A549 (cell line): ENCODE results near the gene MNX1. TPM values are rescaled to one million over a fixed set of nuclear protein-coding genes. Genes with fewer than 3 reads are reported as not detected.
A peak's percentile ranks its signal among the peaks of the same experiment; 100 is the strongest.

Source experiments
- ATAC-seq, 2 experiments: fragments of 200-7000 bp in 1 of 2; fragments of >200 bp in 1 of 2; cut with Nextera tagmentation in 1 of 2; cut with Tn5 transposase in 1 of 2; 3 replicates each; pipeline versions ENCODE4 v1.8.0 to v1.9.1; 2018 to 2020; ENCODE audit warnings: mild to moderate bottlenecking in 1 of 2, moderate library complexity in 1 of 2
- CTCF ChIA-PET: fragments of 300-600 bp; sonication (Branson Sonifier 250); formaldehyde crosslinking; extraction: SDS; loops from one replicate; lab custom pipeline; 2021; ENCODE audit warnings: antibody characterized with exemption, inconsistent platforms; lab: Yijun Ruan, JAX
- POLR2A ChIA-PET: fragments of 350-600 bp; formaldehyde crosslinking; extraction: SDS; loops from one replicate; lab custom pipeline; 2021; ENCODE audit warnings: antibody characterized with exemption, inconsistent platforms; lab: Yijun Ruan, JAX
- DNase-seq, 2 experiments: peaks; one replicate each; pipeline versions ENCODE4 v3.0.0 to v3.0.0-alpha.2; 2011 to 2016; ENCODE audit warnings: low read depth in 1 of 2, low spot score in 1 of 2
- FAIRE-seq: peaks from 2 replicates; lab custom pipeline; 2011; peaks lifted over from hg19 to GRCh38; lab: Jason Lieb, UNC
- H3K27ac ChIP-seq, 2 experiments: fragments of >200 bp; sonication (Bioruptor Twin); formaldehyde crosslinking; 3 replicates each; pipeline ENCODE4 v1.5.1; 2016 to 2017
- H3K4me1 ChIP-seq: fragments of >200 bp; sonication (Bioruptor Twin); formaldehyde crosslinking; 3 replicates; pipeline ENCODE4 v1.6.1; 2016
- H3K4me2 ChIP-seq: fragments of >200 bp; sonication (Bioruptor Twin); formaldehyde crosslinking; 3 replicates; pipeline ENCODE4 v1.6.1; 2016
- H3K4me3 ChIP-seq: fragments of >200 bp; sonication (Bioruptor Twin); formaldehyde crosslinking; 3 replicates; pipeline ENCODE4 v1.5.1; 2016
- H3K9me3 ChIP-seq: fragments of >200 bp; sonication (Bioruptor Twin); formaldehyde crosslinking; 3 replicates; pipeline ENCODE4 v1.6.1; 2016
- BHLHE40 ChIP-seq: IDR thresholded peaks from 2 replicates; pipeline ENCODE4 v1.6.1; 2012; ENCODE audit warnings: low read depth, low read length, inconsistent platforms
- CBX8 ChIP-seq: fragments of 200-600 bp; sonication (generic); IDR thresholded peaks from 2 replicates; pipeline ENCODE4 v1.6.1; 2016
- ESRRA ChIP-seq: fragments of 150-350 bp; IDR thresholded peaks from 2 replicates; pipeline ENCODE4 v1.6.1; 2014; ENCODE audit warnings: mild to moderate bottlenecking, low read length, borderline replicate concordance
- FOXS1 ChIP-seq: fragments of 250-450 bp; sonication (Bioruptor Pico); IDR thresholded peaks from 2 replicates; pipeline ENCODE4 v1.5.0; 2020; ENCODE audit warnings: mild to moderate bottlenecking, moderate library complexity
- HOXB5 ChIP-seq: fragments of 250-450 bp; sonication (Bioruptor Pico); IDR thresholded peaks from 2 replicates; pipeline ENCODE4 v1.5.0; 2020; ENCODE audit warnings: mild to moderate bottlenecking, moderate library complexity
- JUN ChIP-seq, 2 experiments: fragments of >200 bp; sonication (Bioruptor Twin); formaldehyde crosslinking; IDR thresholded peaks; 2 replicates in 1 of 2; 3 replicates in 1 of 2; pipeline ENCODE4 v1.6.1; 2016 to 2017
- MAFK ChIP-seq: fragments of 450-650 bp; IDR thresholded peaks from 2 replicates; pipeline ENCODE4 v1.6.1; 2014; ENCODE audit not compliant: partially characterized antibody
- NFE2L2 ChIP-seq: fragments of 150-350 bp; conservative IDR thresholded peaks from 2 replicates; pipeline ENCODE4 v1.6.1; 2014; ENCODE audit warnings: low read length
- NR3C1 ChIP-seq: fragments of >200 bp; sonication (Bioruptor Twin); formaldehyde crosslinking; IDR thresholded peaks from 3 replicates; pipeline ENCODE4 v1.6.1; 2017
- PHF8 ChIP-seq: fragments of 200-600 bp; sonication (generic); IDR thresholded peaks from 2 replicates; pipeline ENCODE4 v1.6.1; 2016; ENCODE audit warnings: low read depth, mild to moderate bottlenecking, antibody characterized with exemption, moderate library complexity, borderline replicate concordance
- POLR2A ChIP-seq: IDR thresholded peaks from 2 replicates; pipeline ENCODE4 v1.6.1; 2012; ENCODE audit warnings: mild to moderate bottlenecking, low read length
- RAD21 ChIP-seq, 2 experiments: fragments of >200 bp in 1 of 2; sonication (Bioruptor Twin) in 1 of 2; formaldehyde crosslinking in 1 of 2; IDR thresholded peaks in 1 of 2; conservative IDR thresholded peaks in 1 of 2; 2 replicates in 1 of 2; 3 replicates in 1 of 2; pipeline ENCODE4 v1.6.1; 2012 to 2018; ENCODE audit warnings: inconsistent platforms in 1 of 2
- RARB ChIP-seq: fragments of 250-450 bp; sonication (Bioruptor Pico); IDR thresholded peaks from 2 replicates; pipeline ENCODE4 v1.8.0; 2021; ENCODE audit warnings: mild to moderate bottlenecking, moderate library complexity
- RNF2 ChIP-seq: fragments of 200-600 bp; sonication (generic); IDR thresholded peaks from 2 replicates; pipeline ENCODE4 v1.6.1; 2016; ENCODE audit warnings: low read depth, mild to moderate bottlenecking, antibody characterized with exemption, moderate library complexity, borderline replicate concordance
- ZNF302 ChIP-seq: fragments of 250-450 bp; sonication (Bioruptor Pico); IDR thresholded peaks from 2 replicates; pipeline ENCODE4 v1.9.0; 2021; ENCODE audit warnings: inconsistent platforms, mild to moderate bottlenecking, moderate library complexity
- WGBS: methylation state at CpG from one replicate; pipeline ENCODE4 v1.1.6; 2017; ENCODE audit errors: missing lambda C conversion rate; 5-methylcytosine and 5-hydroxymethylcytosine counted together
- polyA plus RNA-seq, 4 experiments: library from polyadenylated mRNA; depleted of rRNA in 3 of 4; stranded (reverse); fragments of >200 nt; fragmentation: RNase III in 1 of 4; extraction: RNeasy Plus Mini Kit Qiagen cat#74134 plus additional on column Dnase treatment in 1 of 4; gene quantifications; 2 replicates in 3 of 4; 3 replicates in 1 of 4; pipeline ENCODE4 v1.2.3, GENCODE V29; 2011 to 2017
- TF ChIP-seq, protein P1 (sequence below): IDR thresholded peaks from 2 replicates; pipeline ENCODE4 v1.6.1; 2012
- TF ChIP-seq, protein P2 (sequence below): fragments of 150-350 bp; IDR thresholded peaks from 2 replicates; pipeline ENCODE4 v1.6.1; 2014; ENCODE audit warnings: low read depth, mild to moderate bottlenecking, low read length
- TF ChIP-seq, protein P3 (sequence below): IDR thresholded peaks from 2 replicates; pipeline ENCODE4 v1.6.1; 2012; ENCODE audit warnings: low read depth, borderline replicate concordance
- TF ChIP-seq, protein P4 (sequence below): fragments of >200 bp; sonication (Bioruptor Twin); formaldehyde crosslinking; IDR thresholded peaks from 3 replicates; pipeline ENCODE4 v1.6.1; 2016
- TF ChIP-seq, protein P5 (sequence below): IDR thresholded peaks from 2 replicates; pipeline ENCODE4 v1.6.1; 2012
- TF ChIP-seq, protein P6 (sequence below): fragments of >200 bp; sonication (Bioruptor Twin); formaldehyde crosslinking; IDR thresholded peaks from 2 replicates; pipeline ENCODE4 v1.6.1; 2016

MNX1 gene
- polyA plus RNA-seq, 2 of the 4 experiments (the other 2 are of a cell fraction): 0.70 to 4.5 TPM

DNA sequence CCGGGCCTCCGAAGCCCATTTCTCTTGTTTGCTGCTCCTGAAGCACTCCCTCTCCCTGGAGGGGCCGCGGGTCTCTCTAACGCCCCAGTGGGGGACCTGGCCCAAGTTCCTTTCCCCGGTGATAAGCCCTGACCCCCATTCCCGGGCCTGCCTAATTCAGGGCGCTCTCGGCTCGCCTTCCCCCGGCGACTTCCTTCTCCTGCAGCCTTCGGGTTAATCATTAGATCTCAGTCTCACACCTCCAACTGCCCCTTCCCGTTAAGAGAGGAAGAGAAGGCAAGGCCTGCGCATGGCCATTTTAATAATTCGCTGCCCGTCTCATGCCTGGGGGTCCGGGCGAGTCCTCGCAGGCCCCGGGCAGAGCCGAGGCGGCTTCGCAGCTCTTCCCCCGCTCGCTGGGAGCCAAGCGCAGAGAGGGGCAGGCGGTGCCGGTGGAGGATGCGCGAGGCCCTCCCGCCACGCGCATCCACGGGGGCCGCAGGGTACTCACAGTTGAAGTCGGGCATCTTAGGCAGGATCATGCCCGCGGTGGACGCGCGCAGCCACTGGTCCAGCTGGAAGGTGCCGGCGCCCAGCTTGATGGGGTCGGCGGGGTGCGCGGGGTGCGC, 1.2 kb downstream of the MNX1 start:
- ChIA-PET CTCF (interaction anchor here (0.5 to 1.3 kb wide), 2 partner anchors 30 to 162 kb away, joined by 3 read pairs; no protein-coding TSS in a partner anchor), POLR2A (interaction anchor here (0.5 kb wide), 1 partner anchor 71 kb away, joined by 3 read pairs; no protein-coding TSS in a partner anchor)
- TF ChIP-seq HOXB5 (CRISPR knock-in tag) (0 out of 2 replicates have a peak, but pooled peaks have one; percentile 52), NFE2L2 (no peak), MAFK (no peak), RAD21 (conservative IDR thresholded peaks at IDR 0.05 in 1 of 2, IDR thresholded peaks at IDR 0.05 in 1 of 2) (no peak), NR3C1 (no peak), RARB (CRISPR knock-in tag) (no peak), JUN (IDR thresholded peaks at IDR 0.05) (peak in 1 of 2 experiments; percentile 17; a peak in 1 of 5 replicates), FOXS1 (CRISPR knock-in tag) (no peak), CBX8 (no peak), POLR2A (peak; percentile 17), PHF8 (peak; percentile 47; the same call in 1 of the 2 replicates), RNF2 (peak; percentile 77; the same call in 1 of the 2 replicates)
- TF ChIP-seq, protein P1, sequence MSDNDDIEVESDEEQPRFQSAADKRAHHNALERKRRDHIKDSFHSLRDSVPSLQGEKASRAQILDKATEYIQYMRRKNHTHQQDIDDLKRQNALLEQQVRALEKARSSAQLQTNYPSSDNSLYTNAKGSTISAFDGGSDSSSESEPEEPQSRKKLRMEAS: peak; percentile 66; the same call in 1 of the 2 replicates
- TF ChIP-seq, protein P2, sequence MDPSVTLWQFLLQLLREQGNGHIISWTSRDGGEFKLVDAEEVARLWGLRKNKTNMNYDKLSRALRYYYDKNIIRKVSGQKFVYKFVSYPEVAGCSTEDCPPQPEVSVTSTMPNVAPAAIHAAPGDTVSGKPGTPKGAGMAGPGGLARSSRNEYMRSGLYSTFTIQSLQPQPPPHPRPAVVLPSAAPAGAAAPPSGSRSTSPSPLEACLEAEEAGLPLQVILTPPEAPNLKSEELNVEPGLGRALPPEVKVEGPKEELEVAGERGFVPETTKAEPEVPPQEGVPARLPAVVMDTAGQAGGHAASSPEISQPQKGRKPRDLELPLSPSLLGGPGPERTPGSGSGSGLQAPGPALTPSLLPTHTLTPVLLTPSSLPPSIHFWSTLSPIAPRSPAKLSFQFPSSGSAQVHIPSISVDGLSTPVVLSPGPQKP: no peak
- TF ChIP-seq, protein P3, sequence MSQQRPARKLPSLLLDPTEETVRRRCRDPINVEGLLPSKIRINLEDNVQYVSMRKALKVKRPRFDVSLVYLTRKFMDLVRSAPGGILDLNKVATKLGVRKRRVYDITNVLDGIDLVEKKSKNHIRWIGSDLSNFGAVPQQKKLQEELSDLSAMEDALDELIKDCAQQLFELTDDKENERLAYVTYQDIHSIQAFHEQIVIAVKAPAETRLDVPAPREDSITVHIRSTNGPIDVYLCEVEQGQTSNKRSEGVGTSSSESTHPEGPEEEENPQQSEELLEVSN: peak; percentile 57; the same call in 1 of the 2 replicates
- TF ChIP-seq, protein P4, sequence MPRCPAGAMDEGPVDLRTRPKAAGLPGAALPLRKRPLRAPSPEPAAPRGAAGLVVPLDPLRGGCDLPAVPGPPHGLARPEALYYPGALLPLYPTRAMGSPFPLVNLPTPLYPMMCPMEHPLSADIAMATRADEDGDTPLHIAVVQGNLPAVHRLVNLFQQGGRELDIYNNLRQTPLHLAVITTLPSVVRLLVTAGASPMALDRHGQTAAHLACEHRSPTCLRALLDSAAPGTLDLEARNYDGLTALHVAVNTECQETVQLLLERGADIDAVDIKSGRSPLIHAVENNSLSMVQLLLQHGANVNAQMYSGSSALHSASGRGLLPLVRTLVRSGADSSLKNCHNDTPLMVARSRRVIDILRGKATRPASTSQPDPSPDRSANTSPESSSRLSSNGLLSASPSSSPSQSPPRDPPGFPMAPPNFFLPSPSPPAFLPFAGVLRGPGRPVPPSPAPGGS: 0 out of 3 replicates have a peak, but pooled peaks have one; percentile 44
- ATAC-seq (peak; percentile 42 to 62), FAIRE-seq (no peak), DNase-seq (peak; percentile 78 to 86)
- peak overlapping the region; percentile 96 for H3K4me3 ChIP-seq
- H3K4me1 ChIP-seq: peaks cover 24% of the 10 kb centered on the region
- H3K27ac ChIP-seq: peak overlapping the region; percentile 92 to 93
- 2% methylated on average over 28 of the region's 49 CpGs for WGBS
- peak overlapping the region; percentile 89 for H3K4me2 ChIP-seq
- H3K9me3 ChIP-seq: no peaks in the 10 kb centered on the region

DNA sequence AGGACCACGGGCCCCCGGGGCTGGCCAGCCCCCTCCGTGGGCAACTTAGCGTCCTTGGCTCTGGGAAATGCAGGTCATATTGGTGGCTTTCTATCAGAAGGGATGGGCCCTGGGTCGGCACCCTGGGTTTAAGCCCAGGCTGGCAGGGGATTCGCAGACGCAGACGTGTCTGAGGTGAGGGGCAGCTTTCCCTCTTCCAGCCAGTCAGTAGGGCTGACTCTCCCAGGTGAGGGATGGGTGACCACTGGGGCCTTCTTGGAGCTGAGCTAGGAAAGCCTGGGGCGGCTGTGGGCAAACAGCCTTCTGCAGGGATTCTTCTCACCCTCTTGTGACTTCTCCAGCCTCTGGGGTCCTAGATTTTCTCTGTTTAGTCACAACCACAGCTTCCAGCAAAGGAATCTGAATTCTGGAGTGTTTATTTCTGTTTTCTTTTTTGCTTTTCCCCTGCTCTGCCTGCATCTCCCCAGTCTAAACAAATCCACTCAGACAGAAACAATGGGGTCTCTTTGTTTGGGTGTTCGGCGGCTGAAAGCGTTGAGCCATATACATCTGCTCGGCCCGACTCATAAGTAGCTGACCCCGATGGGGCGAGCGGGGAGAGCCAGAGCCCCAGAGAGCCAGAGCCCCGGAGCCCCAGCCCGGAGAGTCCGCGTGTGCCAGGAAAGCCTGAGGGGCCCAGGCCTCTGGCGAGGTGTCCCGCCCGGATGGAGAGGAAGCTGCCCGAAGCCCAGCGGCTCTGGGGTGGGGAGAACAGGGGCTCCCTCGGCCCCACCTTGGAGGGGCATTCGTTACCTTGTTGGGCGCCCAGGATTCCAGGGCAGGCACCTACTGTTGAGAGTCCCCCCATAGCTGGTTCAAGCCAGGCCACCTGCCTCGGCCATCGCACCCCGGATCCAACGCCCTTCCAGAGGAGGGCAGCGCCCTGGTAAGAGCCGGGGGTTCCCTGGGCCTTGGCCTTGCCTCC, 2.0 kb downstream of the MNX1 start:
- Histone ChIP-seq H3K4me2 (peak overlapping the region; percentile 89), H3K4me3 (peak overlapping the region; percentile 96), H3K27ac (peak overlapping the region; percentile 92 to 93), H3K4me1 (peaks cover 24% of the 10 kb centered on the region), H3K9me3 (no peaks in the 10 kb centered on the region)
- TF ChIP-seq, protein P4: no peak
- TF ChIP-seq, protein P1: no peak
- TF ChIP-seq ZNF302 (CRISPR knock-in tag) (no peak), ESRRA (no peak), BHLHE40 (no peak), CBX8 (no peak)
- TF ChIP-seq, protein P5, sequence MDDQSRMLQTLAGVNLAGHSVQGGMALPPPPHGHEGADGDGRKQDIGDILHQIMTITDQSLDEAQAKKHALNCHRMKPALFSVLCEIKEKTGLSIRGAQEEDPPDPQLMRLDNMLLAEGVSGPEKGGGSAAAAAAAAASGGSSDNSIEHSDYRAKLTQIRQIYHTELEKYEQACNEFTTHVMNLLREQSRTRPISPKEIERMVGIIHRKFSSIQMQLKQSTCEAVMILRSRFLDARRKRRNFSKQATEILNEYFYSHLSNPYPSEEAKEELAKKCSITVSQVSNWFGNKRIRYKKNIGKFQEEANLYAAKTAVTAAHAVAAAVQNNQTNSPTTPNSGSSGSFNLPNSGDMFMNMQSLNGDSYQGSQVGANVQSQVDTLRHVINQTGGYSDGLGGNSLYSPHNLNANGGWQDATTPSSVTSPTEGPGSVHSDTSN: no peak
- TF ChIP-seq, protein P6, sequence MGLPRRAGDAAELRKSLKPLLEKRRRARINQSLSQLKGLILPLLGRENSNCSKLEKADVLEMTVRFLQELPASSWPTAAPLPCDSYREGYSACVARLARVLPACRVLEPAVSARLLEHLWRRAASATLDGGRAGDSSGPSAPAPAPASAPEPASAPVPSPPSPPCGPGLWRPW: no peak
- FAIRE-seq (no peak), DNase-seq (no peak), ATAC-seq (peak; percentile 0 to 3; a peak in 3 of 6 replicates)
- WGBS: 76% methylated on average over 19 of the region's 35 CpGs
- ChIA-PET POLR2A (no interaction called here), CTCF (interaction anchor here (1.3 kb wide), 1 partner anchor 31 kb away, joined by 3 read pairs; no protein-coding TSS in a partner anchor)
